A549 (cell line): Measurements from ENCODE around the gene LIMK2. TPM values are rescaled to one million over a fixed set of nuclear protein-coding genes. Genes with fewer than 3 reads are reported as not detected.

Experiments used
- ATAC-seq, 2 experiments: fragments of 200-7000 bp in 1 of 2; fragments of >200 bp in 1 of 2; cut with Nextera tagmentation in 1 of 2; cut with Tn5 transposase in 1 of 2; 3 replicates each; pipeline versions ENCODE4 v1.8.0 to v1.9.1; 2018 to 2020; ENCODE audit warnings: mild to moderate bottlenecking in 1 of 2, moderate library complexity in 1 of 2
- CTCF ChIA-PET: fragments of 300-600 bp; sonication (Branson Sonifier 250); formaldehyde crosslinking; extraction: SDS; loops from one replicate; lab custom pipeline; 2021; ENCODE audit warnings: antibody characterized with exemption, inconsistent platforms; lab: Yijun Ruan, JAX
- POLR2A ChIA-PET: fragments of 350-600 bp; formaldehyde crosslinking; extraction: SDS; loops from one replicate; lab custom pipeline; 2021; ENCODE audit warnings: antibody characterized with exemption, inconsistent platforms; lab: Yijun Ruan, JAX
- DNase-seq, 2 experiments: peaks; one replicate each; pipeline versions ENCODE4 v3.0.0 to v3.0.0-alpha.2; 2011 to 2016; ENCODE audit warnings: low read depth in 1 of 2, low spot score in 1 of 2
- FAIRE-seq: peaks from 2 replicates; lab custom pipeline; 2011; peaks lifted over from hg19 to GRCh38; lab: Jason Lieb, UNC
- H3K27ac ChIP-seq, 2 experiments: fragments of >200 bp; sonication (Bioruptor Twin); formaldehyde crosslinking; 3 replicates each; pipeline ENCODE4 v1.5.1; 2016 to 2017
- H3K4me1 ChIP-seq: fragments of >200 bp; sonication (Bioruptor Twin); formaldehyde crosslinking; 3 replicates; pipeline ENCODE4 v1.6.1; 2016
- H3K4me2 ChIP-seq: fragments of >200 bp; sonication (Bioruptor Twin); formaldehyde crosslinking; 3 replicates; pipeline ENCODE4 v1.6.1; 2016
- H3K4me3 ChIP-seq: fragments of >200 bp; sonication (Bioruptor Twin); formaldehyde crosslinking; 3 replicates; pipeline ENCODE4 v1.5.1; 2016
- H3K9me3 ChIP-seq: fragments of >200 bp; sonication (Bioruptor Twin); formaldehyde crosslinking; 3 replicates; pipeline ENCODE4 v1.6.1; 2016
- ATOH8 ChIP-seq: fragments of 250-450 bp; sonication (Bioruptor Pico); IDR thresholded peaks from 2 replicates; pipeline ENCODE4 v1.5.0; 2020; ENCODE audit warnings: low read depth, mild to moderate bottlenecking, moderate library complexity
- BHLHE40 ChIP-seq: IDR thresholded peaks from 2 replicates; pipeline ENCODE4 v1.6.1; 2012; ENCODE audit warnings: low read depth, low read length, inconsistent platforms
- CBX2 ChIP-seq: fragments of 200-600 bp; sonication (generic); IDR thresholded peaks from 2 replicates; pipeline ENCODE4 v1.6.1; 2016; ENCODE audit warnings: low read depth, mild to moderate bottlenecking, borderline replicate concordance
- CBX8 ChIP-seq: fragments of 200-600 bp; sonication (generic); IDR thresholded peaks from 2 replicates; pipeline ENCODE4 v1.6.1; 2016
- ELK1 ChIP-seq: fragments of 150-350 bp; IDR thresholded peaks from 2 replicates; pipeline ENCODE4 v1.6.1; 2014; ENCODE audit warnings: low read depth, mild to moderate bottlenecking, low read length
- FOSL2 ChIP-seq, 2 experiments: fragments of 450-650 bp in 1 of 2; fragments of >200 bp in 1 of 2; sonication (Bioruptor Twin) in 1 of 2; formaldehyde crosslinking; IDR thresholded peaks; 2 replicates each; pipeline versions ENCODE4 v1.5.0 to v1.6.1; 2016 to 2020; ENCODE audit warnings: mild to moderate bottlenecking in 1 of 2, moderate library complexity in 1 of 2
- HDAC2 ChIP-seq: fragments of 200-600 bp; sonication (generic); IDR thresholded peaks from 2 replicates; pipeline ENCODE4 v1.6.1; 2016
- HOXB13 ChIP-seq: fragments of 250-450 bp; sonication (Bioruptor Pico); IDR thresholded peaks from 2 replicates; pipeline ENCODE4 v1.5.0; 2020; ENCODE audit warnings: low read depth, mild to moderate bottlenecking, moderate library complexity
- HOXB5 ChIP-seq: fragments of 250-450 bp; sonication (Bioruptor Pico); IDR thresholded peaks from 2 replicates; pipeline ENCODE4 v1.5.0; 2020; ENCODE audit warnings: mild to moderate bottlenecking, moderate library complexity
- MYC ChIP-seq: IDR thresholded peaks from 2 replicates; pipeline ENCODE4 v1.6.1; 2012; ENCODE audit warnings: mild to moderate bottlenecking, inconsistent platforms, low read length, improper control_type of control experiment, borderline replicate concordance
- PBX3 ChIP-seq: IDR thresholded peaks from 2 replicates; pipeline ENCODE4 v1.6.1; 2012
- REST ChIP-seq: fragments of 200-600 bp; sonication (generic); IDR thresholded peaks from 2 replicates; pipeline ENCODE4 v1.6.1; 2016; ENCODE audit warnings: antibody characterized with exemption, mild to moderate bottlenecking, moderate library complexity
- RFX5 ChIP-seq: fragments of 450-650 bp; IDR thresholded peaks from 2 replicates; pipeline ENCODE4 v1.7.1; 2014; ENCODE audit warnings: antibody characterized with exemption, mild to moderate bottlenecking, moderate library complexity
- SREBF2 ChIP-seq: fragments of 450-650 bp; IDR thresholded peaks from 2 replicates; pipeline ENCODE4 v1.6.1; 2014; ENCODE audit warnings: mild to moderate bottlenecking, moderate library complexity
- WGBS: methylation state at CpG from one replicate; pipeline ENCODE4 v1.1.6; 2017; ENCODE audit errors: missing lambda C conversion rate; 5-methylcytosine and 5-hydroxymethylcytosine counted together
- polyA plus RNA-seq, 4 experiments: library from polyadenylated mRNA; depleted of rRNA in 3 of 4; stranded (reverse); fragments of >200 nt; fragmentation: RNase III in 1 of 4; extraction: RNeasy Plus Mini Kit Qiagen cat#74134 plus additional on column Dnase treatment in 1 of 4; gene quantifications; 2 replicates in 3 of 4; 3 replicates in 1 of 4; pipeline ENCODE4 v1.2.3, GENCODE V29; 2011 to 2017

The LIMK2 gene
- polyA plus RNA-seq, 2 of the 4 experiments (the other 2 are of a cell fraction), result 3.1 to 6.9 TPM

- no peak overlapping the region for H3K27ac ChIP-seq
- FAIRE-seq (no peak), DNase-seq (no peak), ATAC-seq (no peak)
- 85% methylated on average over 6 of the region's 6 CpGs for WGBS
- POLR2A ChIA-PET, result no interaction called here
- H3K4me3 ChIP-seq, result no peak overlapping the region
- TF ChIP-seq RFX5 (no peak), CBX2 (no peak), ATOH8 (CRISPR knock-in tag) (no peak), HOXB5 (CRISPR knock-in tag) (no peak)
- TF ChIP-seq, all 56 proteins: peak for 0
- Histone ChIP-seq H3K4me1 (no peaks in the 10 kb centered on the region), H3K4me2 (no peak overlapping the region), H3K9me3 (no peaks in the 10 kb centered on the region)
- CTCF ChIA-PET, result interaction anchor here (0.6 to 2.2 kb wide), 4 partner anchors 11 to 194 kb away, joined by 3 to 7 read pairs (median 4); partner anchors contain the start of genes PIK3IP1 and SELENOM
These were observed 66.7 kb downstream of the LIMK2 start for GRCh38 chr22:31278626-31279326.

- Histone ChIP-seq H3K27ac (no peak overlapping the region), H3K9me3 (no peaks in the 10 kb centered on the region), H3K4me2 (no peak overlapping the region), H3K4me3 (no peak overlapping the region), H3K4me1 (no peaks in the 10 kb centered on the region)
- FAIRE-seq (no peak), ATAC-seq (no peak), DNase-seq (no peak)
- ChIA-PET POLR2A (no interaction called here), CTCF (no interaction called here)
- TF ChIP-seq MYC (no peak), HDAC2 (no peak)
- TF ChIP-seq, all 56 proteins: peak for 0
These were observed 67.2 kb downstream of the LIMK2 start for GRCh38 chr22:31279327-31279669.

- no peak for DNase-seq
- ATAC-seq, result no peak
- Histone ChIP-seq H3K4me2 (no peak overlapping the region), H3K9me3 (no peaks in the 10 kb centered on the region), H3K27ac (no peak overlapping the region), H3K4me3 (no peak overlapping the region), H3K4me1 (no peaks in the 10 kb centered on the region)
- FAIRE-seq, result no peak
- POLR2A ChIA-PET, result no interaction called here
- TF ChIP-seq BHLHE40, result no peak
- TF ChIP-seq PBX3, result no peak
- TF ChIP-seq SREBF2, result no peak
- TF ChIP-seq FOSL2 (IDR thresholded peaks at IDR 0.05), result no peak
- no peak for TF ChIP-seq FOSL2 (CRISPR knock-in tag; IDR thresholded peaks at IDR 0.05)
- no peak for TF ChIP-seq ELK1
- TF ChIP-seq CBX8, result no peak
- CTCF ChIA-PET, result no interaction called here
These were observed 67.9 kb downstream of the LIMK2 start for GRCh38 chr22:31279821-31280505.

- 66% methylated on average over 4 of the region's 4 CpGs for WGBS
- CTCF ChIA-PET, result interaction anchor here (0.7 to 2.1 kb wide), 3 partner anchors 9 to 133 kb away, joined by 3 to 25 read pairs (median 3); partner anchors contain the start of gene PIK3IP1
- H3K9me3 ChIP-seq, result no peaks in the 10 kb centered on the region
- no peak overlapping the region for H3K4me2 ChIP-seq
- POLR2A ChIA-PET, result no interaction called here
- H3K4me1 ChIP-seq, result no peaks in the 10 kb centered on the region
- DNase-seq (no peak), ATAC-seq (no peak), FAIRE-seq (no peak)
- no peak overlapping the region for H3K27ac ChIP-seq
- no peak for TF ChIP-seq BHLHE40
- no peak for TF ChIP-seq REST
- TF ChIP-seq HOXB13 (CRISPR knock-in tag), result no peak
- no peak overlapping the region for H3K4me3 ChIP-seq
These were observed 69.6 kb downstream of the LIMK2 start for GRCh38 chr22:31281733-31282132.
